ENCODE results near the gene VAV3.
"Not testable (repeated sequence)": the region's sequence is repeated elsewhere in the genome, so short reads cannot be mapped to it uniquely, and the experiment has no call there.

VAV3 gene

DNA sequence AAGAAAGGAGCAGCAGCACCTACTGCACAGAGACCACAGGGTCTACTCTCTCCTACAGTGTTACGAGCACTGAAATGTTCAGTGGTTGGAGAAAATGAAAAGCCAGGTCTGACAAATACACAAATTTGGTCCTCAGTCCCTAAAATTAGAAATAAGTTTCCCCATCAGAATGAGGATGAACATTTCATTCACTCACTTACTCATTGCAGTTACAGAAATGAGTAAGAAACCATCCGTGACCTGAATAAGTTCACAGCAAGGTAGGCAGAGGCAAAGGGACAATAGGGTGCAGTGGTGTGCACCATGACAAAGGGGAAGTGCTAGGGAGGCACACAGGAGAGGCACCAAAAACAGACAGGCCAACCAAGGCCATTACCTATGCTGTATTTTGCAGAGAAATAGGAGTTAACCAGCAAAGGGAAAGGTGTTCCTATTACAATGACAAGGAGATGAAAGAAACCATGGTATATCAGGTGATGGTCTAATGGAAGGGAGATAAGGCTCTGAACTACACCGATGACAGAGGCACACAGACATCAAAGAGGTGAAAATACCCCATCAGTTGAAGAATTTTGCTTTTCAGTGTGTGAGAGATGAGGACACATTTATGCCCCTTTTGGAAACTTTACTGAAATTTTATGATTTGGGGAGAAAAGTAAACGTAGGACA is 29.4 kb downstream of the VAV3 start:
- DNase-seq (ENCODE audit: low read depth), result no peak

DNA sequence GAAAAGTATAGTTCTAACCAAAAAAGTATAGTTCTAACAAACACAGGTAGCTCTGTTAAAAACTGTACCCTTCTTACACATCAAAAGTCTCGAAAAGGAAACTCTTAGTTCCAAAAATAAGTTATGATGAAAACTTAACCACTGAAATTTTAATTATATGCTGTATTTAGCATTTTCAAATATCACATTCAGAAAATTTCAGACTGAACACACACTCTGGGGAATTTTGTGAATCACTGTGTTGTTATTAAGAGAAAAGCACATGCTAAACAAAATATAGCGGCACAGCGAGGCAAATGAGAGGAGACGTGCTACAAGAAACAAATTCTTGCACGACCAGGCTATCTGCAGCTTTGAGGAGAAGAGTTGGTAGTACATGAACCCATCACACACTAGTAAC is 30.4 kb downstream of the VAV3 start:
- DNase-seq (ENCODE audit: low read depth), result no peak

DNA sequence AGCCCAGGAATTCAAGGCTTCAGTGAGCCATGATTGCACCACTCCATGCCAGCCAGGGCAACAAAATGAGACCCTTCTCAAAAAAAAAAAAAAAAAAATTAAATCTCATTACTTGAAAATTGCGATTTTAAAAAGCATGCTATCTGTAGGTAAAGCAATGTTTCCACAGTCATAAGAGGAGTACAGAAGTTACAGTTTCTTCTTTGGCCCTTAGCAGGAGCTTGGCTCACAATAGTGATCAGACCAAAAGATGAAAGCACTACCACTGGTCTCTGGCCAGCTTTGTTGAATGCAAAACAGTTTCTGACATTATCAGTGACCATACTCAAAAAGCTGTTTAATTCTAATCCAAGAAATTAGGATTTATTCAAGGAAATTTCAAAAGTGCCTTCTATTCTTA is 31.2 kb downstream of the VAV3 start:
- no peak for DNase-seq (ENCODE audit: low read depth)

DNA sequence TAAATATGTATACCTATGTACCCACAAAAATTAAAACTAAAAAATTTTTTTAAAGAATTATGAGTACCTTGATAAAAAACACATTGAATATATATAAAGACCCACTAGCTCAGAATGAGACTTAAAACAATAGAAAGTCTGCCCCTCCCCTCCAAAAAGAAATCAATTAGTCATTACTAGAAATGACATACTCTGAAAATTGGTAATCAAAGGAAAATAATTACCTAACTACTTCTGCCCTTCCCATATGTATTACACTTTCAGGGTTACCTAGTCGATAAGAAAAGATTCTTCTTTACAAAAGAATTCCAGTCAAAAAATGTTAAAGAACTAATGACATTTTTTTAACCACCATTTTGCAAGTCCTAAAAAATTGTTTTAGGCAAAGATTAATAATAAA is 34.7 kb downstream of the VAV3 start:
- DNase-seq (ENCODE audit: low read depth), result no peak

DNA sequence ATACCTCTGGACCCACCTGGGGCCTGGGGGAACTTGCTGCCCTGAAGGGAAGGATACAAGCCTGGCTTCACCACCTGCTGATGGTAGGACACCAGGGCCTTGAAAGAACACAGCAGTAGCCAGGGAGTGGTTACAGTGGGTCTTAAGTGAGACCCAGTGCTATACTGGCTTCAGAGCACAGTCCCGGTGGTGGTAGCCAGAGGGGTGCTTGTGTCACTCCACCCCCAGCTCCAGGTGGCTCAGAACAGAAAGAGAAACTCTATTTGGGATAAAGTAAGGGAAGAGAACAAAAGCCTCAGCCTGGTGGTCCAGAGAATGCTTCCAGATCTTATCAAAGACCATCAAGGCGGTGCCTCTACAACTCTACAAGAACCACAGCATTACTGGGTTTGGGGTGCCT is 37.2 kb downstream of the VAV3 start:
- no peak for DNase-seq (ENCODE audit: low read depth)

DNA sequence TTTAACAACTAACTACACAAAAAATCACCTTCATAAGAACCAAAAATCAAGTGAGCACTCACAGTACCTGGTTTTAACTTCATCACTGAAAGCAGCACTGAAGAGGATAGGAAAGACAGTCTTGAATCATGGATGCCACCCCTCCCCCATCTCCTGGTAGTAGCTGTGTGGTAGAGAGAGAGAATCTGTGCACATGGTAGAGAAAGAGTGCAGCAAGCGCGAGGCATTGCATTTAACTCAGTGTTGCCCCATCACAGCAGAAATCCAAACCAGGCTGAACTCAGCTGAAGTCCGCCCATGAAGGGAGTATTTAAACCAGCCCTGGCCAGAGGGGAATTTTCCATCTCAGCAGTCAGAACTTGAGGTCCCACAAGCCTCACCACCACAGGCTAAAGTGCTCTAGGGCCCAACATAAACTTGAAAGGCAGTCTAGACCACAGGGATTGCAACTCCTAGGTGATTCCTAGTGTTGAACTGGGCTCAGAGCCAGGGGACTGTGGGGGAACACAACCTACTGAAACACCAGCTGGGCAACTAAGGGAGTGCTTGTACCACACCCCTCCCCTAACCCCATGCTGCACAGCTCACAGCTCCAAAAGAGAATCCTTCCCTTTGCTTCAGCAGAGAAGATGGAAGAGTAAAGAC is 38.4 kb downstream of the VAV3 start:
- no peak for DNase-seq (ENCODE audit: low read depth)

DNA sequence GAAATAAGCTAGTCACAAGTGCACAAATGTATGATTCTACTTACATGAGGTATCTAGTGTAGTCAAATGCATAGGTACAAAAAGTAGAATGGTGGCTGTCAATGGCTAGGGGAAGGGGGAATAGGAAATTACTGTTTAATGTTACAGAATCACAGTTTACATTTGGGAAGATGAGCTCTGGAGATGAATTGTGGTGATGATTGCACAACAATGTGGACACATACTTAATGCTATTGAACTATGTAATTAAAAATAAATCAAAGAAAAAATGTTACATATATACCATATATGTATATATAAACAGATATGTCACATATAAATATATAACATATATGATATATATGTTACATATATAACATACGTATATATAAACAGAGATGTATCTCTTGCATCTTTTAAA is 39.4 kb downstream of the VAV3 start:
- DNase-seq (ENCODE audit: low read depth), result no peak

DNA sequence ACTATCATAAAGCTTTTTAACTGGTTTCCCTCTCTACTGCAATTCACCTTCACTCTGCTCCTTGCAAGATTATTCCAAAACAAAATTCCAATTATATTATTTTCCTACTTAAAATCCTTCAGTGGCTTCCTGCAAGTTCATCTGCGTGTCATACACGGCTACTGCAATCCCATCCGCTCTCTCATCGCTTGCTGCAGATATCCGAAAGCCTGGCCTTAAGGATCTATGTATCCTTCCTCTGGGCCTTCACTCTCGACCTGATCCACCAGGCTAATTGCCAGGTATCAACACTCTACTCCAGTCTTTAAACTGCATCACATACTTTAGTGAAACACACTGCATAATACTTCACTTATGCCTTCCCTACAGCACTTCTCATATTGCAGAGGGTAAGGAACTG is 44.0 kb downstream of the VAV3 start:
- DNase-seq (ENCODE audit: low read depth), result no peak

DNA sequence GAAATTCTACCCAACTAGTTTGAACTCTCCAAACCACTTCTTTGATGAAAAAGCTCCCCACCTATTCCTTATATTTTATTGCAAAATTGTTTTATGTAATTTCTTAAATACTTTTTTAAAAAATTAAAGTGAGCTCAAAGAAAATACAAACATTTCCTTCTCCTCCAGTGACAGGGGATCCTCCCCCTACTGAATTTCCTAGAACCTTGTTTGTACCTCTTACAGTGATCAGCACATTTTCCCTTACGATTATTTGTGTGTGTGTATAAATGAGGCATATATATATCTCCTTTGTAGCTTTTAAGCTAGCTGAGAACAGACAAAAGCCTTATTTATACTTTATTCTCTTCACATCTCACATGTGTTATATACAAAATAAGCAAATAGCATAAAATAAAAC is 44.4 kb downstream of the VAV3 start:
- no peak for DNase-seq (ENCODE audit: low read depth)

DNA sequence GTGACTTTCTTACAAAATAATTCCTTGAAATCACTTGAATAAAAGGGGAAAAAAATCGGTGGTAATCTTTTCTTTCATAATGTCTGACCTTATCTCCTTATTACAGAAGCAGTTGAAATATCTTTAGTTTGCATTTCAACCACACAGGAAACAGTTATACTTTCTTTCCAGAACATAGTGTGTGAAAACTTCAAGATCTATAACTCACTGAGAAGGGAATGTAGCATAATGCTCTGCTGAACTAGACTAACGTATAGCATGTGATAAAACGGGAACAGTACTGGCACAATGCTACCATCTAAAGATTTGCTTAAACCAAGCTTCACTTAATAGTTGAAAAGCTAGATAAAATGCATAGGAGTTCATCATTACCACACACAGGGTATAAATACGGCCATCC is 45.0 kb downstream of the VAV3 start:
- no peak for DNase-seq (ENCODE audit: low read depth)

DNA sequence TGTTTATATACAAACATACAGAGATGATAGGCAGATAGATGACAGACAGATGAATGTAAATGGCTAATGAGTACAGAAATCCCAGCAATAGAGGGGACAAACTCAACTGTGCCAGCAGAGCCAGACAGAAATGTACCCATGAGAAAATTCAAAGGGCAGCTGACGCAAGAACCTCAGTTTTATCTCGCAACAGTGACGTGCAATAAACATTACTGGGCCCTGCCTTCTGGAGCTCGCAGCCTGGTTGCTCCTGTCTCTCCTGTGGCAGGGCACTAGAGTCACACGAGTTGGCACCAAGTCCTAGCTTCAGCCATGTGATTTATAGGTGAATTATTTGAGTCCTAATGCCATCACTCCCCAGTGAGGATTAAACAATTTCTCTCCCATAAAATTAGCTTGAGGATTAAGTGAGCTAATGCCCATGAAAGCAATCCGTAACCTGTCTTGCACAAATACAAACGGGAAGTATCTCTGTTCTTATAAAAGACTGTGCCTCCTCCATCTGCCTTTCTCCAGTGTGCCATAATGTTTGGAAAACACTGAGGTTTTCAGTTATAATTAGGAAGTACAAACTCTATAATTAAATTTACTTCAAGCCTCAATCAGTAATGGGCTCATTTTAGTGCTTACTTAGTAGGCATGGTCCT is 50.7 kb downstream of the VAV3 start:
- no peak for DNase-seq (ENCODE audit: low read depth)

DNA sequence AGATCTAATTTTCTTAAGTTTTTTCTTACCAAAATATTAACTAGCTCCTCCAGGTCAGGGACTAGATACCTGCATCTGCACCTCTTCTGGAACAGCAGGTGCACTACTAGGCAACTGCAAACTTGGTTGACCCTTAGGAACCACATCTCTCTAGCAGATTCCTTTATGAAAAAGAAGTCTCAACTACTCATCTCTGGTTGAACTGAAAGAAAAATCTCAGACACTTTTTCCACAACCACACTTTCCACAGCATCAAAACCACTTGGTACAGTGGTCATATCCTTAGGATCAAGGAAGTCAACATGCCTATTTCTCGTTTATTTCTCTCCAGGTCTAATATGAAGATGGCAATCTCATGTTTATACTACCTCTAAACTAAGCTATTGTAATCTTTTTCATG is 52.3 kb downstream of the VAV3 start:
- no peak for DNase-seq (ENCODE audit: low read depth)

DNA sequence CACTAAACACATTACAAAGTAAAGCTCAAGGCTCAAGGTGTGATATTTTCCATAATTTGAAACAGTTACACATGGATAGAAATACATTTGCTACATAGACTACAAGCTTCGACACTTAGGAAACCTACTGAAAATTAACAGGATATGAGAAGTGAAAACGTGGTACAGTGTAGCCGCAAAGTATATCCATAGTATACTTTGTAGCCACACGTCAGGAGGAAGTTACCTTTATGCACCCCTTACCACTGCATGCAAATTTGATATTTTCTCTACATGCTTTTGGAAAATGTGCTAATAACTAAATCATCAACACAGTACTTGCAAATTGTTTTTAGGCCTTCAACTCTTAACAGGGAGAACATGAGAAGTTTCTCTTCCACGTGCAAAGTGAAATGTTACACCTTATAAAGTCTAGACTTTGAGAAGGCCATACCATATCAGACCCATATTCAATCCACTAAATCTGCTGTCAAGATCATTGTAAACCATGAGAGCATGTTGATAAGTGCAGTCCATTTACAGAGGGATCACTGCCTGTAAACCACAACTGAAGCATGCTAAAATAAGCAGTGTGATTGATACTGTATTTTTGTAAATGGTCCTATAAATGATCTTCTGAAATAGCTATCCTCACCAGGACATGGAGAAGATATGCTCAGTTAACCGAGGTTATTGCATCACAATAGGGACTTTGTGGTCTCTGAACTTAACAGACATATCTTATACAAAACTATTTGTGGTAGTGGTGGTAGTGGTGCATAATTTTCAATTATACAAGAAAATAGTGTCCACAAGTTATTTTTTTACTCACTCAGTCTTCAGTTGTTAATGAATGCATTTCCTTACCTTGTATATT is 64.7 kb downstream of the VAV3 start:
- no peak for DNase-seq (ENCODE audit: low read depth)

DNA sequence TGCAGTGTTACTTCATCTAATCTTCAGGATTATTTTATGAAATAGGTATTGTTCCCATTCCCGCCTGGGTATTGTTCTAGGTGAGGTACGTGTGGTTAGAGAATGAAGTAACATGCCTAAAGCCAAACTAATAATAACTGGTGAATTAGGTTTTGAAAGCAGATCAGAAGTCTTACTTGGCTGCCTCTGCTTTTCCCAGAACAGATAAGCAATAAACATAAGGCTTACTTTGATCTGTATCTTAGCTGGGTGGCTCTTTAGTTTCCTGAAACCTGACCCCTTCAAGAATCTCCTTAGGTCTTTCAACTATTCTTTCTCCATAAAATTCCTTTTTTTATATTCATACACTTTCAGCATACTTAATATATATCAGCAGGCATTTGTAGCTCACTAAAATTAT is 65.3 kb downstream of the VAV3 start:
- DNase-seq (ENCODE audit: low read depth), result no peak

DNA sequence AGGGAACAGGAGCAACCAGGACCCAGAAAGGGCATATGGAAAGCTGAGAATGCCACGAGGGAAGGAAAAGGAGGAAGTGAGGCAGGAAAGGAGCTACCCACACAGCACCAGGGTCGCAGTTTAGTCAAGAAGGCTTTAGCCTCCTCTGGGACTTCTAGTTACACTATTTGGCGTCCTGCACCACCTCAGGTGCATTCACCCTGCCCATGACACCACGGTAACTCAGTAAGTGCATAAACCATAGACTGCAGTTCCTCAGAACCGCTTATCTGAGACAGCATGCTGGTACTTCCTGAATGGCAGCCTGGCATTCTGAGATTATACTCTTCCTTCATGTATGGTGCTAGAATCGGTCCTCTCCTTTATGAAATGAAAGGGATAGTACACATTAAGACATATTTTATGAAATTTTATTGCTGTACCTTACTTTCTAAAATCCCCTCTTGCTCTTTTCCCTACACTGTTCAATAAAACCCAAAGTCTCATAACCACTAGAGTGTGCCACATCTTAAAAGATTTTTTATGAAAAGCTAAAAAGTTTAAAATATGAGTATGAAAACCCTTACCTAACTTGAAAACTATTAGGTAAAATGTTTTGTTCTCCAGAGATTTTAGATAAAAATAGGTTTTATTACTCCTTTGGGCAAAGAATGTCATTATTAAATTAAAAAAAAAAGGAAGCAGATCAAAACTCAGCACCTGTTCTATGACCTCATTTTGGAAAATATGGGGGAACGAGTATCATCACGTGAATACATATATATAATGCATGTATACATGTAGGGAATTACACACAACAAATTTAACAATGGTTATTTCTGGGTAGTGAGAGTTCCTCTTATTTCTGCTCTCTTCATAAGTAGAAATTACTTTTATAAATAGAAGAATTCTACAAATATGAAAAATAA is 67.3 kb downstream of the VAV3 start:
- DNase-seq (ENCODE audit: low read depth), result no peak

DNA sequence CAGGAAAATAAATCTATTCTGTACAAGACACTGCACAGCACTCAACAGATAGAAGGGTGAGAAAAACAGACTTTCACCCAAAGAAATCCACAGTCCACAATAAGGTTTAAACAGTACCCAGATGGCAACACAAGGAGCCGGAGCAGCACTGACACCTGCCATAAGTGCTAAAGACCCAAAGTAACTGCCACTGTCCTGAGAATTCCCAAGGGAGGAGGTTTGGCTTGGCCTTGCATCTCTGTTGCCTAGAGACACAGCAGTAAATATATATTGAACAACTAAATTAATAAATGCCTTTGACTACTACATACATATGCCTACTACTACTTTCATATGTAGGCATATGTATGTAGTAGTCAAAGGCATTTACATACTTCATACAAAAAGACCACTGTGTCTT is 68.0 kb downstream of the VAV3 start:
- no peak for DNase-seq (ENCODE audit: low read depth)

DNA sequence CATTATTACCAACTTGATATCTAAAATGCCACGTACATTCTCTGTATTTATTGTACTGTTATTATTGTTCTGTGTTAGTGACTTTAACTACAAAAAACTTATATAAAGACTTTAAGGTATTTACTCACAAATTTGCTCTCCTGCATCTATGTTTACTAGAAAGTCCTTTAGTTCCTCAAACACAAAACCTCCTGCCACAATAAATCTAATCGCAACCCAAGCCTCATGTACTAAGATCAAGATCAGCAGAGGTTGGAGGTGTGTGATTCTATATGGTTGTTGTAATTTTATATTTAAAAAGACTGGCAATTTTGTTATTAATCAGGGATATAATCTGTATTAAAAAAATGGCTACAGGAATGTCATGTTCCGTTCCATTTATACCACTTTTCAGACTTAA is 68.6 kb downstream of the VAV3 start:
- DNase-seq (ENCODE audit: low read depth), result no peak

DNA sequence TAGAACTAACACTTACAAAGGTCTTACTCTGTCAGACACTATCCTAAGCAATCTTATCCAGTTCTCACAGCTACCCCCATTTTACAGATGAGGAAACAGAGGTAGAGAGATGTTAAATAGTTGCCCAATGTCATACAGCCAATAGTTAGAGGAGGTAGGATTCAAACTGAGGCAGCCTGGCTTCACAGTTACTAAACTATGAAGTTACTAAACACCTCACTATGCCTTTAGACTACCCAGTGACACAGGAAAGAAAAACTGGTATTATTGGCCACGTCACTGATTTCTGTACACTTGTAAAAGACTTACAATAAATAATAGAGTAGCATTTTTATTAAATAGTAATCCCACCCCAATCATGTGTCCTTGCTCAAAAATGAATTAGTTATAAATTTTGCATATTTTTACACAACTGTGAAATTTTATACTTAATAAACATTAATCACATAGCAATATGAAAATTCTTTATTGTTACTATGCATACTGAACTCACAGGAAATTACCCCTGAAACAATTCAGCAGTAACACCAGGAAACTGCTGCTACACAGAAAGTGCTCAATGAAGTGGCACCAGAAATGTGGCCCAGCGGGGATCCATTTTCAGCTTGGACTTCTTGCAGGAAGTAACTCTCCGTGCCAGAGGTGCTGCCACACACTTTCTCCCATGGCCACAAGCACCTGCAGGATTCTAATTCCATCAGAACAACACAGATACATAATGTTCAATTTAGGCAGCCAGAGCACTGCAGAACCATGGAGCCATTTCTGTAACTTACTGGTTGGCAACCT is 69.4 kb downstream of the VAV3 start:
- no peak for DNase-seq (ENCODE audit: low read depth)

DNA sequence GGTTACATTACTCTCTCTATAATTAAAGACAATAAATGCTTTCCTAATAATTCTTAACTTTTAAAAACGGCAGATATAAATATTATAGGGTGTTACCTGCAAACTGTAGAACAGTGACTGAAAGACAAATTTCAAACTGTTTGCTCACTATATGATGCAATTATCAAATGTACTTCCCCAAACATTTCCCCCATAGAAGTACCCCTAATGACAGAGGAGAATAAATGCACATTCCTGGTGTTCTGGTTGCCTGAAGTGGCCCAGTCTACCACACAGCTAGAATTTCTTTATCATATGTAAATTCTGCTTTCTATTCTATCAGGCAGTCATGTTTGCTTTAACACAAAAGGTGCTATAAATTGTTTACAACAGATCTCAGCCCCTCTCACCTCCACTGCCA is 70.4 kb downstream of the VAV3 start:
- DNase-seq (ENCODE audit: low read depth), result no peak

DNA sequence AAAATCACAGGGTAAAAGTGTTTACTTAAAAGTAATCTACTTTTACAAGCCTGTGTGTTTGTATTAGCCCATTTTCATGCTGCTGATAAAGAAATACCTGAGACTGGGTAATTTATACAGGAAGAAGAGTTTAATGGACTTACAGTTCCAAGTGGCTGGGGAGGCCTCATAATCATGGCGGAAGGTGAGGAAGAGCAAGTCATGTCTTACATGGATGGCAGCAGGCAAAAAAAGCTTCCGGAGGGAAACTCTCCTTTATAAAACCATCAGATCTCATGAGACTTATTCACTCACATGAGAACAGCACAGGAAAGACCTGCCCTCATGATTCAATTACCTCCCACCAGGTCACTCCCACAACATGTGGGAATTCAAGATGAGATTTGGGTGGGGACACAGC is 71.6 kb downstream of the VAV3 start:
- not testable (repeated sequence) for DNase-seq (ENCODE audit: low read depth)

DNA sequence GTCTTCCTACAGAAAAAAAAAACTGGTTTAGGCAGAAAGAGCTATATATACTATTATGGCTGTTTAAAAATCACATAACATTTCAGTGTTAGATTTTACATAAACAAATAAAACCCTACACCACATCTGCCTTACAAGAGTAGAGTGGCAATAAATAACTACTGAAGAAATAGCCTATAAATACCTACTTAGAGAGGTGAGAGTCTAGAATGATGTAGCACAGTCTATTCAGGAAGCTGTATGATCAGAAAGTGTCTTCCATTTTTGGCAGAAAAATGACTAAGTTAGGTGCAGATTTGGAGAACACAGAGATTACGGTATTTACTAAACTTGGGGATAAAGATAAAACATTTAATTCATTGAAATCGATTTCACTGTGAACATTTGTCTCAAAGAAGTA is 75.5 kb downstream of the VAV3 start:
- no peak for DNase-seq (ENCODE audit: low read depth)
